Hepatocyte (in vitro differentiated cells): Measurements from ENCODE around the gene FOXO4. TPM values are rescaled to one million over a fixed set of nuclear protein-coding genes. Genes with fewer than 3 reads are reported as not detected.

Experiments
- DNase-seq: peaks from one replicate; pipeline ENCODE4 v3.0.0-alpha.2; 2016; ENCODE audit warnings: low spot score
- H2AFZ ChIP-seq: fragments of 200-600 bp; sonication (generic); 2 replicates; pipeline ENCODE4 v1.6.0; 2016; ENCODE audit warnings: antibody characterized with exemption, mild to moderate bottlenecking
- H3K27ac ChIP-seq: fragments of 200-600 bp; sonication (generic); 2 replicates; pipeline ENCODE4 v1.5.1; 2016; ENCODE audit warnings: mild to moderate bottlenecking
- H3K27me3 ChIP-seq: fragments of 200-600 bp; sonication (generic); 2 replicates; pipeline ENCODE4 v1.6.1; 2016
- H3K36me3 ChIP-seq: fragments of 200-600 bp; sonication (generic); replicated peaks from 2 replicates; pipeline ENCODE4 v1.5.1; 2016; ENCODE audit warnings: low read depth; ENCODE audit not compliant: insufficient read depth
- H3K4me1 ChIP-seq: fragments of 200-600 bp; sonication (generic); 2 replicates; pipeline ENCODE4 v1.5.1; 2016; ENCODE audit warnings: mild to moderate bottlenecking, moderate library complexity; ENCODE audit not compliant: insufficient read depth
- H3K4me2 ChIP-seq: fragments of 200-600 bp; sonication (generic); 2 replicates; pipeline ENCODE4 v1.6.0; 2016
- H3K4me3 ChIP-seq: fragments of 200-600 bp; sonication (generic); 2 replicates; pipeline ENCODE4 v1.5.1; 2016; ENCODE audit warnings: mild to moderate bottlenecking
- H3K79me2 ChIP-seq: fragments of 200-600 bp; sonication (generic); 2 replicates; pipeline ENCODE4 v1.6.0; 2017; ENCODE audit warnings: mild to moderate bottlenecking
- H3K9me2 ChIP-seq: fragments of 200-600 bp; sonication (generic); replicated peaks from 2 replicates; pipeline ENCODE4 v1.6.0; 2017; ENCODE audit warnings: mild to moderate bottlenecking; ENCODE audit not compliant: insufficient read depth
- H3K9me3 ChIP-seq: fragments of 200-600 bp; sonication (generic); 2 replicates; pipeline ENCODE4 v1.5.1; 2016; ENCODE audit warnings: low read depth, mild to moderate bottlenecking
- H4K20me1 ChIP-seq: fragments of 200-600 bp; sonication (generic); 2 replicates; pipeline ENCODE4 v1.6.0; 2016; ENCODE audit warnings: mild to moderate bottlenecking; ENCODE audit not compliant: insufficient read depth, poor library complexity, severe bottlenecking
- EZH2 ChIP-seq: fragments of 200-600 bp; sonication (generic); IDR thresholded peaks from 2 replicates; pipeline ENCODE4 v1.6.1; 2016; ENCODE audit warnings: antibody characterized with exemption, mild to moderate bottlenecking, borderline replicate concordance
- EZH2phosphoT487 ChIP-seq: fragments of 200-600 bp; sonication (generic); IDR thresholded peaks from one replicate; pipeline ENCODE4 v1.6.1; 2018; ENCODE audit warnings: antibody characterized with exemption, mild to moderate bottlenecking, low read depth, moderate library complexity; ENCODE audit not compliant: unreplicated experiment, severe bottlenecking
- WGBS: methylation state at CpG from one replicate; pipeline ENCODE4 v1.1.6; 2016; ENCODE audit warnings: low lambda C conversion rate; ENCODE audit errors: missing lambda C conversion rate; 5-methylcytosine and 5-hydroxymethylcytosine counted together
- polyA plus RNA-seq: library from polyadenylated mRNA; unstranded; fragments of >200 nt; fragmentation: Nextera tagmentation; extraction: Ambion mirVana; gene quantifications from 2 replicates; pipeline ENCODE4 v1.2.1, GENCODE V29; 2016
- small RNA-seq: library from RNA; depleted of rRNA; stranded (forward); fragments of <200 nt; gene quantifications from one replicate; pipeline ENCODE3, GENCODE V24; 2014
- total RNA-seq: library from RNA; depleted of rRNA; stranded (reverse); fragments of >200 nt; gene quantifications from 2 replicates; pipeline ENCODE4 v1.2.3, GENCODE V29; 2014
- TF ChIP-seq, protein P1 (sequence below): fragments of 200-600 bp; sonication (generic); IDR thresholded peaks from 2 replicates; pipeline ENCODE4 v1.5.1; 2016; ENCODE audit warnings: antibody characterized with exemption, mild to moderate bottlenecking; ENCODE audit not compliant: poor library complexity

The FOXO4 gene
- total and polyA plus RNA-seq, 2 experiments from 2014 or later: 6.3 to 10.8 TPM

DNA sequence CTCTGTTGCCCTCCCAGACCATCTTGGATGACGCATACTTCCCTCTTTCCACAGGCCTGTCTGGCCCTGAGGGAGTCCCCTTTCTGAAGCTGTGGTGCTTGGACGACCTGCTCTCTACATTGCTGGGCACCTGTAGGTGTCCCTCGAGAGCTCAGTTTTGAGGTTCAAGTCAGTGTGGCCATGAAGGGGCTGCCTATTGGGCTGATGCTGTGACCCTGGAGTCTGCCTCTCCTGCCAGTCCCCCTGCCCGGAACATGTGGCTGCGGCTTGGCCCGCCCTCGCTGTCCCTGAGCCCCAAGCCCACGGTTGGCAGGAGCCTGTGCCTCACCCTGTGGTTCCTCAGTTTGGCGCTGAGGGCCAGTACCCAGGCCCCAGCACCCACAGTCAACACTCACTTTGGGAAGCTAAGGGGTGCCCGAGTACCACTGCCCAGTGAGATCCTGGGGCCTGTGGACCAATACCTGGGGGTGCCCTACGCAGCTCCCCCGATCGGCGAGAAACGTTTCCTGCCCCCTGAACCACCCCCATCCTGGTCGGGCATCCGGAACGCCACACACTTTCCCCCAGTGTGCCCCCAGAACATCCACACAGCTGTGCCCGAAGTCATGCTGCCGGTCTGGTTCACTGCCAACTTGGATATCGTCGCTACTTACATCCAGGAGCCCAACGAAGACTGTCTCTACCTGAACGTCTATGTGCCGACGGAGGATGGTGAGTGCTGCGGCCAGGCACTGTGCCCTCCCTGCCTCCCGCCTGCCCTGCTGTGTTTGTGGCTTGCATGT, 52.0 kb downstream of the FOXO4 start:
- Histone ChIP-seq H3K79me2 (no peaks in the 10 kb centered on the region), H3K4me1 (no peaks in the 10 kb centered on the region), H3K9me2 (no peaks in the 10 kb centered on the region), H3K36me3 (no peaks in the 10 kb centered on the region), H3K27me3 (no peaks in the 10 kb centered on the region), H3K9me3 (no peaks in the 10 kb centered on the region), H4K20me1 (no peaks in the 10 kb centered on the region), H3K27ac (no peak overlapping the region), H3K4me2 (no peak overlapping the region), H3K4me3 (no peak overlapping the region), H2AFZ (no peak overlapping the region)
- TF ChIP-seq EZH2 (no peak), EZH2phosphoT487 (no peak)
- TF ChIP-seq, protein P1, sequence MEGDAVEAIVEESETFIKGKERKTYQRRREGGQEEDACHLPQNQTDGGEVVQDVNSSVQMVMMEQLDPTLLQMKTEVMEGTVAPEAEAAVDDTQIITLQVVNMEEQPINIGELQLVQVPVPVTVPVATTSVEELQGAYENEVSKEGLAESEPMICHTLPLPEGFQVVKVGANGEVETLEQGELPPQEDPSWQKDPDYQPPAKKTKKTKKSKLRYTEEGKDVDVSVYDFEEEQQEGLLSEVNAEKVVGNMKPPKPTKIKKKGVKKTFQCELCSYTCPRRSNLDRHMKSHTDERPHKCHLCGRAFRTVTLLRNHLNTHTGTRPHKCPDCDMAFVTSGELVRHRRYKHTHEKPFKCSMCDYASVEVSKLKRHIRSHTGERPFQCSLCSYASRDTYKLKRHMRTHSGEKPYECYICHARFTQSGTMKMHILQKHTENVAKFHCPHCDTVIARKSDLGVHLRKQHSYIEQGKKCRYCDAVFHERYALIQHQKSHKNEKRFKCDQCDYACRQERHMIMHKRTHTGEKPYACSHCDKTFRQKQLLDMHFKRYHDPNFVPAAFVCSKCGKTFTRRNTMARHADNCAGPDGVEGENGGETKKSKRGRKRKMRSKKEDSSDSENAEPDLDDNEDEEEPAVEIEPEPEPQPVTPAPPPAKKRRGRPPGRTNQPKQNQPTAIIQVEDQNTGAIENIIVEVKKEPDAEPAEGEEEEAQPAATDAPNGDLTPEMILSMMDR: no peak
- WGBS: 90% methylated on average over 28 of the region's 28 CpGs
- DNase-seq: no peak

- TF ChIP-seq EZH2: no peak
- TF ChIP-seq, protein P1: no peak
- TF ChIP-seq EZH2phosphoT487: no peak
- H2AFZ ChIP-seq: no peak overlapping the region
- H3K4me3 ChIP-seq: no peak overlapping the region
- H3K36me3 ChIP-seq: no peaks in the 10 kb centered on the region
- H3K79me2 ChIP-seq: no peaks in the 10 kb centered on the region
- H3K27ac ChIP-seq: no peak overlapping the region
- no peaks in the 10 kb centered on the region for H3K9me2 ChIP-seq
- no peaks in the 10 kb centered on the region for H4K20me1 ChIP-seq
- H3K9me3 ChIP-seq: no peaks in the 10 kb centered on the region
- 95% methylated on average over 7 of the region's 8 CpGs for WGBS
- H3K4me2 ChIP-seq: no peak overlapping the region
- no peaks in the 10 kb centered on the region for H3K4me1 ChIP-seq
- no peak for DNase-seq
- no peaks in the 10 kb centered on the region for H3K27me3 ChIP-seq
Measured at GRCh38 chrX:71148278-71148663, 52.6 kb downstream of the FOXO4 start.

DNA sequence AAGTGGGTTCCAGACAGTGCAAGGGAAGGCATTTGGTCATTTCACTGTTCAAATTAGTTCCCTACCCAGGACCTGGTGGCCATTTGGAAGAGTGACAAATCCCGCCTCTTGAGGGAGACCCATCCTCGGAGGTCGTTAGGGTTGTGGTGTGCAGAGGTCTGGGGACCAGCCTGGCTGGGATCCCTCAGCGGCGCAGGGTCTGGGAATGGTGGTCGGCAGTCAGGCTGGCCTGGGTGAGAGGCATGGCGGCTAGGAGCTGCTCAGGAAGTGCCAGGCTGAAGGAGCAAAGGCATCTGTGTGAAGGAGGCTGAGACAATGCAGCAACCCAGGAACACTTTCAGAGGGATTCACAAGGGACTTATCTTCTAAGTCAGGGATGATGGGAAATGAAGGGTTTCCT, 55.7 kb downstream of the FOXO4 start:
- Histone ChIP-seq H2AFZ (no peak overlapping the region), H3K27me3 (no peaks in the 10 kb centered on the region), H3K4me3 (no peak overlapping the region), H3K79me2 (no peaks in the 10 kb centered on the region), H3K9me2 (no peaks in the 10 kb centered on the region), H3K36me3 (no peaks in the 10 kb centered on the region), H3K27ac (no peak overlapping the region), H3K9me3 (no peaks in the 10 kb centered on the region), H4K20me1 (no peaks in the 10 kb centered on the region), H3K4me2 (no peak overlapping the region), H3K4me1 (no peaks in the 10 kb centered on the region)
- no peak for DNase-seq
- WGBS: 74% methylated on average over 7 of the region's 7 CpGs
- TF ChIP-seq EZH2phosphoT487: no peak
- TF ChIP-seq EZH2: no peak
- TF ChIP-seq, protein P1: no peak

Small RNA genes within 50 kb of the gene (small RNA-seq; reads per million reads assigned to genes)
- gene CXorf65: not detected

Other genes with a start within 250 kb of the FOXO4 start
- gene TEX11, start 187.1 kb upstream of the FOXO4 start, total RNA-seq: 0.20 TPM in 1 of 2 replicates, not detected in the other
- gene TEX11, start 187.1 kb upstream of the FOXO4 start, polyA plus RNA-seq: not detected in 2 replicates
- 1.8 and 3.5 TPM in 2 replicates for gene SLC7A3, start 164.8 kb upstream of the FOXO4 start, total RNA-seq
- gene SLC7A3, start 164.8 kb upstream of the FOXO4 start, polyA plus RNA-seq: 1.1 TPM in 1 of 2 replicates, not detected in the other
- 61.0 and 68.8 TPM in 2 replicates for gene SNX12, start 27.5 kb upstream of the FOXO4 start, total RNA-seq
- 7.5 and 8.3 TPM in 2 replicates for gene SNX12, start 27.5 kb upstream of the FOXO4 start, polyA plus RNA-seq
- not detected in 2 replicates for gene CXorf65, start 10.9 kb downstream of the FOXO4 start, total RNA-seq
- not detected in 2 replicates for gene CXorf65, start 10.9 kb downstream of the FOXO4 start, polyA plus RNA-seq
- 7.1 and 14.1 TPM in 2 replicates for gene IL2RG, start 15.7 kb downstream of the FOXO4 start, total RNA-seq
- 11.2 and 13.5 TPM in 2 replicates for gene IL2RG, start 15.7 kb downstream of the FOXO4 start, polyA plus RNA-seq
- 24.9 and 32.7 TPM in 2 replicates for gene MED12, start 22.7 kb downstream of the FOXO4 start, total RNA-seq
- 12.9 and 15.7 TPM in 2 replicates for gene MED12, start 22.7 kb downstream of the FOXO4 start, polyA plus RNA-seq
- gene NLGN3, start 49.0 kb downstream of the FOXO4 start, total RNA-seq: 1.6 and 2.7 TPM in 2 replicates
- gene NLGN3, start 49.0 kb downstream of the FOXO4 start, polyA plus RNA-seq: 0.79 and 1.6 TPM in 2 replicates
- 95.4 and 103 TPM in 2 replicates for gene GJB1, start 127.4 kb downstream of the FOXO4 start, total RNA-seq
- gene GJB1, start 127.4 kb downstream of the FOXO4 start, polyA plus RNA-seq: 82.6 and 98.2 TPM in 2 replicates
- gene ZMYM3, start 158.3 kb downstream of the FOXO4 start, total RNA-seq: 25.0 and 26.2 TPM in 2 replicates
- 10.5 and 15.1 TPM in 2 replicates for gene ZMYM3, start 158.3 kb downstream of the FOXO4 start, polyA plus RNA-seq
- 318 and 330 TPM in 2 replicates for gene NONO, start 187.8 kb downstream of the FOXO4 start, total RNA-seq
- 175 and 204 TPM in 2 replicates for gene NONO, start 187.8 kb downstream of the FOXO4 start, polyA plus RNA-seq
- gene ITGB1BP2, start 205.9 kb downstream of the FOXO4 start, total RNA-seq: 1.1 and 1.6 TPM in 2 replicates
- 0.15 and 1.2 TPM in 2 replicates for gene ITGB1BP2, start 205.9 kb downstream of the FOXO4 start, polyA plus RNA-seq